Panc1 (cell line): ENCODE results near the gene CEP97. TPM values are rescaled to one million over a fixed set of nuclear protein-coding genes. Genes with fewer than 3 reads are reported as not detected.

Experiments
- ATAC-seq: fragments of 200-7000 bp; cut with Tn5 transposase; 2 replicates; pipeline ENCODE4 v1.9.1; 2020; ENCODE audit warnings: mild to moderate bottlenecking, moderate library complexity
- Bru-seq: library from RNA; stranded (reverse); fragments of 400-500 nt; gene quantifications from one replicate; lab custom pipeline; 2021; lab: Mats Ljungman, UMichigan
- BruChase-seq, 2 experiments: library from RNA; stranded (reverse); fragments of 400-500 nt; gene quantifications; one replicate each; lab custom pipeline; 2021; lab: Mats Ljungman, UMichigan
- BruUV-seq: library from RNA; stranded (reverse); fragments of 400-500 nt; replicated peaks from 2 replicates; lab custom pipeline; 2021; lab: Mats Ljungman, UMichigan
- CTCF ChIA-PET: fragments of 300-600 bp; sonication (Branson Sonifier 250); formaldehyde crosslinking; loops from one replicate; lab custom pipeline; 2022; ENCODE audit warnings: antibody characterized with exemption; lab: Charles Lee
- POLR2A ChIA-PET: fragments of 300-600 bp; sonication (Branson Sonifier 250); formaldehyde crosslinking; loops from one replicate; lab custom pipeline; 2022; ENCODE audit warnings: antibody characterized with exemption; lab: Charles Lee
- DNase-seq: peaks from one replicate; pipeline ENCODE4 v3.0.0-alpha.2; 2010; ENCODE audit warnings: low read depth, low spot score
- H3K27ac ChIP-seq: 2 replicates; pipeline ENCODE4 v1.5.1; 2011; ENCODE audit warnings: mild to moderate bottlenecking, low read length, inconsistent platforms
- H3K27me3 ChIP-seq: fragments of 200-500 bp; sonication (Bioruptor generic); 2 replicates; pipeline ENCODE4 v1.6.0; 2014; ENCODE audit warnings: low read length, inconsistent platforms; ENCODE audit not compliant: control insufficient read depth, insufficient read depth
- H3K36me3 ChIP-seq: fragments of 200-500 bp; sonication (Bioruptor generic); 2 replicates; pipeline ENCODE4 v1.5.1; 2014; ENCODE audit warnings: inconsistent platforms, mild to moderate bottlenecking, low read length, moderate library complexity; ENCODE audit not compliant: control insufficient read depth, insufficient read depth
- H3K4me1 ChIP-seq: 2 replicates; pipeline ENCODE4 v1.5.1; 2011; ENCODE audit warnings: inconsistent platforms, mild to moderate bottlenecking, low read length, moderate library complexity; ENCODE audit not compliant: control insufficient read depth, insufficient read depth
- H3K4me3 ChIP-seq, 2 experiments: 2 replicates each; pipeline ENCODE4 v1.5.1; 2011 to 2012; ENCODE audit warnings: low read depth in 2 of 2, low read length in 2 of 2, mild to moderate bottlenecking in 2 of 2, inconsistent platforms in 1 of 2, moderate library complexity in 1 of 2
- H3K9me3 ChIP-seq: fragments of 200-500 bp; sonication (Bioruptor generic); 2 replicates; pipeline ENCODE4 v1.5.1; 2014; ENCODE audit warnings: low read depth, mild to moderate bottlenecking, inconsistent platforms, low read length, moderate library complexity; ENCODE audit not compliant: control insufficient read depth, insufficient read depth
- CTCF ChIP-seq: fragments of 450-650 bp; IDR thresholded peaks from 2 replicates; pipeline ENCODE4 v1.5.1; 2017; ENCODE audit warnings: mild to moderate bottlenecking
- POLR2AphosphoS5 ChIP-seq: IDR thresholded peaks from 2 replicates; pipeline ENCODE4 v1.6.1; 2012; ENCODE audit warnings: mild to moderate bottlenecking, low read depth, low read length, moderate library complexity
- REST ChIP-seq, 2 experiments: IDR thresholded peaks; 2 replicates each; pipeline ENCODE4 v1.6.1; 2011 to 2012; ENCODE audit warnings: low read depth in 2 of 2, control low read depth in 1 of 2, low read length in 1 of 2, mild to moderate bottlenecking in 1 of 2, moderate library complexity in 1 of 2; ENCODE audit not compliant: insufficient read depth in 1 of 2
- TCF7L2 ChIP-seq: IDR thresholded peaks from 2 replicates; pipeline ENCODE4 v1.6.1; 2011; ENCODE audit warnings: mild to moderate bottlenecking, low read depth, low read length, inconsistent platforms
- in situ Hi-C: cut with HindIII; loops from 2 replicates; pipeline ENCODE4 v1.10.0; 2016; ENCODE audit warnings: low sequenced_read_pairs, low pct_unique_long_range_greater_than_20kb
- intact Hi-C: fragments of 100-400 bp; cut with micrococcal nuclease; formaldehyde crosslinking; loops from one replicate; pipeline ENCODE4 v1.10.0; 2022; ENCODE audit not compliant: unreplicated experiment
- long read RNA-seq: library from polyadenylated mRNA; unstranded; transcript quantifications from one replicate; pipeline ENCODE4 v2.0.0, GENCODE V29; 2021; ENCODE audit not compliant: unreplicated experiment
- polyA plus RNA-seq: library from polyadenylated mRNA; unstranded; fragments of >200 nt; gene quantifications from one replicate; pipeline ENCODE4 v1.2.1, GENCODE V29; 2012; ENCODE audit warnings: missing spikeins; ENCODE audit not compliant: insufficient read length
- total RNA-seq: library from RNA; stranded (reverse); gene quantifications from one replicate; pipeline ENCODE4 v1.2.1, GENCODE V29; 2021; ENCODE audit not compliant: unreplicated experiment

Gene CEP97
- 17.4 TPM for total RNA-seq
- 8.5 TPM for polyA plus RNA-seq
- percentile 72 among the genes with signal in this experiment for Bru-seq, nascent RNA
- percentile 83 among the genes with signal in this experiment for BruChase-seq, experiment 1, labeled RNA remaining after a 2-hour chase
- percentile 80 among the genes with signal in this experiment for BruChase-seq, experiment 2, labeled RNA remaining after a 6-hour chase
- long read RNA-seq, full-length matches to known transcripts: 6 of 19 reads
- long read RNA-seq, partial matches to known transcripts: 7 of 19 reads
- long read RNA-seq, other reads (novel, unspliced or antisense): 6 of 19 reads

GRCh38 chr3:101724329-101725193 lies at the start of gene CEP97:
Gene CEP97, plus strand, starts transcription at chr3:101724614. Its CDS starts 63 bp downstream, at chr3:101724677.
- CTCF ChIA-PET: interaction anchor here (0.7 kb wide), 1 partner anchor 501 kb away, joined by 3 read pairs; no protein-coding TSS in a partner anchor
- intact Hi-C loops: no loop called here
- no TSS peak for BruUV-seq

GRCh38 chr3:101675709-101676215 lies 48.7 kb upstream of the CEP97 start:
- no peak for ATAC-seq
- Histone ChIP-seq H3K27me3 (no peaks in the 10 kb centered on the region), H3K36me3 (peaks cover 7% of the 10 kb centered on the region), H3K4me1 (peaks cover 14% of the 10 kb centered on the region; the same call in 1 of the 2 replicates), H3K9me3 (no peaks in the 10 kb centered on the region), H3K4me3 (peak overlapping the region; percentile 88 to 89), H3K27ac (peak overlapping the region; percentile 83)
- ChIA-PET POLR2A (interaction anchor here (0.9 to 3.1 kb wide), 3 partner anchors 9 to 97 kb away, joined by 3 to 14 read pairs (median 3); partner anchors contain the start of gene RPL24), CTCF (no interaction called here)
- no TSS peak for BruUV-seq
- TF ChIP-seq CTCF (no peak), REST (IDR thresholded peaks at IDR 0.05; ENCODE audit: insufficient read depth in 1 of 2, low read depth in 2 of 2, low read length in 1 of 2) (no peak)
- in situ Hi-C loops (no loop called here), intact Hi-C loops (loop anchor here (5.0 kb wide), 1 partner anchor 103 kb away; the partner anchor contains the start of gene PCNP)
- no peak for DNase-seq

More at GRCh38 chr3:101724329-101725193, at the start of gene CEP97:
- in situ Hi-C loops: no loop called here
- Histone ChIP-seq H3K9me3 (no peaks in the 10 kb centered on the region), H3K27me3 (no peaks in the 10 kb centered on the region), H3K27ac (peak within 1 kb of the TSS; percentile 82), H3K36me3 (peaks cover 11% of the 10 kb centered on the region), H3K4me1 (peaks cover 13% of the 10 kb centered on the region; the same call in 1 of the 2 replicates), H3K4me3 (peak within 1 kb of the TSS; percentile 87 to 99)
- peak; percentile 66; the same call in 1 of the 2 replicates for TF ChIP-seq TCF7L2
- TF ChIP-seq REST (IDR thresholded peaks at IDR 0.05; ENCODE audit: insufficient read depth in 1 of 2, low read depth in 2 of 2, low read length in 1 of 2): no peak
- TF ChIP-seq POLR2AphosphoS5: peak; percentile 63; the same call in 1 of the 2 replicates
- POLR2A ChIA-PET: interaction anchor here (0.6 kb wide), 1 partner anchor 37 kb away, joined by 3 read pairs; no protein-coding TSS in a partner anchor
- peak; percentile 99 for ATAC-seq
- DNase-seq: peak; percentile 91
